Pons (tissue), 1 donor: ENCODE measurements around the gene ZC3H12A.

Experiments used
- DNase-seq: peaks from one replicate; pipeline ENCODE4 v3.0.0-alpha.2; 2016; ENCODE audit warnings: low spot score

Gene ZC3H12A

DNA sequence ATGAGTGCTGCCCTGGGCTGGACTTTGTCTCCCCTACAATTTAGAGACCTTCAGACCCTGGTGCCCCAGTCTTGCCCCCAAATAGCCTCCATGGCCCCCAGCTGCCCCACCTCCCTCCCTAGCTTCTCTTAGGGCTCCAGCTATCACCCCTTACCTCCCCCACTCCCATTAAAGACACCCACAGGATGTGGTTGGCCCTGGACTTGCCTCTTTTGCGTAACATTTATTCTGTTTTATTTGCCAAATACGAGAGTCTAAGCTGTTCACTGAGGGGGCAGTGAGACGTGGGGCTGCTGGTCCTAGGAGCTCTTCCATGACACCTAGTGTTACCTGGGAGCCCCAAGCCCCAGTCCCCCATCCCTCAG, 4.5 kb downstream of the ZC3H12A start:
- no peak for DNase-seq

DNA sequence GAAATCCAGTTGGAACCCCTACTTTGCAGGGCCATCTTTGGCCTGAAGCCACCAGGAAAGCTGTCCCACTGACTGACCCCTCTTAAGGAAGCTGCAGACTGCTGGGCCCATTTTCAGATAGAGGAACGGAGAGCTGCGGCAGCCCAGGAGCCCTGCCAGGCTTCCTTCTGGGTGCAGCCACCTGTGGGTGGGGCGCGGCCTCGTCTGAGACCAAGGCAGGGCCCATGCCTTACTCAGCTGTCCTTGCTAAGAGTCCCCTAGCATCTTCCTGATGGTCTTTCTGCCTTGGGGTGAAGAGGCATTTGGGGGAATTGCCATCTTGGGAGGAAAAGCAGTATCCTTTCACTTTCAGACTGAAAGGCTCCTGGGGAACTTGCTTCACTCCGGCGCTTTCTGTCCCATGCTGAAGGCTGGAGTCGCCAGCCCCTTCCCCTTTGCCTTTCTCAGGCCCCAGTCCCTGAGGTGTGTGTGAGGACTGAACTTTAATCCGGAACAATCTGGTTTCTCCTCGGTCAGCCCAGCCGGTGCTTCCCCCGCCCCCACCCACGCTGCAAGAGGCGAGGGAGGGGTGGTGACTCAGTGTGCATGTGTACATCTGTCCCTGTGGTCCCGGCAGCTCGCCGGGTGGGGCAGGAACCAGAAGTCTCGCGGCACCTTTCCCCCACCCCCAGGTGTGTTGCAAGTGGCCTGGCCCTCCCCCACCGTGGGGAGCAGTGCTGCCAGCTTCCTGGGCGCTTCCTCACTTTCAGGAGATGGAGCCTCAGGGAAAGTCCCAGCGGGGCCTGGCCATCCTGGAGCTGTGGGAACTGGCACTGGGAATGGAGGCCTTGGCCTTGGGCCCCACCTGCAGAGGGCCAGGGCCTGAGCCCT, 5.1 kb downstream of the ZC3H12A start:
- no peak for DNase-seq

- DNase-seq = no peak
Observed at GRCh38 chr1:37480125-37480466, 5.7 kb downstream of the ZC3H12A start.

- DNase-seq = no peak
Observed at GRCh38 chr1:37480581-37481288, 6.4 kb downstream of the ZC3H12A start.

DNA sequence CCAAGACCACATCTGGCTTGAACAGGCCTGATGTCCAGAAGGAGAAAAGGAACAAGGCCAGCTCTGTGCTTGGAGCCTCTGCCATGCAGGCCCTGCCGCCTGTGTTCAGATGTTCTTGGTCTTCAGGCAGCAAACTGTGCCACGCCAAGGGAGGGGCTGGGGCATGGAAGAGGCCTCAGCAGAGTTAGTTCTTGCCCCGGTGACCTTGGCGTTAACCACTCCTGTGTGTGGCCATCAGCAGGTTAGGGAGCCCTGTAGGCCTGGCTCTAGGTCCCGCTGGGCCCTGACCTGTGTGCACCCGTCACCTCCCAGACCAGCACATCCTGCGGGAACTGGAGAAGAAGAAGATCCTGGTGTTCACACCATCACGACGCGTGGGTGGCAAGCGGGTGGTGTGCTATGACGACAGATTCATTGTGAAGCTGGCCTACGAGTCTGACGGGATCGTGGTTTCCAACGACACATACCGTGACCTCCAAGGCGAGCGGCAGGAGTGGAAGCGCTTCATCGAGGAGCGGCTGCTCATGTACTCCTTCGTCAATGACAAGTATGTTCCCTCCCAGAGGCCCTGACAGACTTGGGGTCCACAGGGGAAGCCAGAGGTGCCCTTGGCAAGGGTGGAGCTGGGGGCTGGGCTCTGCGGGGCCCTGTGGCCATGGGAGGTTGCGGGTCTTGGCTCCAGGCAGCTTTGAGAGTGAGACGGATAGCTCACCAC, 7.1 kb downstream of the ZC3H12A start:
- DNase-seq = no peak

DNA sequence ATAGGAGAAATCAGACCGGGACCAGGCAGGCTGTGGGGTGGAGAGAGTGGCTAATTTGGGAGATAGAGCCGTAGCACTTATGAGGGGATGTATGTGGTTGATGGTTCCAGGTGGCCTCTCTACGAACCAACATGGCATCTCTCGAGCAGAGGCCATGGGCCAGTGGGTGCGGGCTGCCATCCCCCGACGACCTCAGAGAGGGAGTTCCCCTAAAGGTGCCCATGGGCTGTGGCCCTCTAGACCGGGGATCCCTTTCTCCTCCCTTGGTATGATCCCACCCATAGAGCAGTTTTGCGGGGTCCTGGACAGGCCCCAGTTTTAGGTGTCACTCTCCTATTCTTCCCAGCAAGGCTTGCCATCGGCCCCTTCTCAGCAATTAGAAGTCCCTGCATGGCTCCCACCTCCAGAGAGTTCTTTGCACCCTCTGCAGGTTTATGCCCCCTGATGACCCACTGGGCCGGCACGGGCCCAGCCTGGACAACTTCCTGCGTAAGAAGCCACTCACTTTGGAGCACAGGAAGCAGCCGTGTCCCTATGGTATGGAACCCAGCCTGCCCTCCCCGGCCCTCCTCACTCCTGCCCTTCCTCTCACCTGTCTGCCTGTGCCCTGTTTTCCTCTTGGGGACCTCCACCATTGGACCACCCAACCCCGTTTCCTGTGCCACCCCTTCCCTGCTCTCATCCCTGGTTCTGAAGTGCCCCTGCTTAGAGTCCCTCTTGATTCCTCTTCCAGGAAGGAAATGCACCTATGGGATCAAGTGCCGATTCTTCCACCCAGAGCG, 7.8 kb downstream of the ZC3H12A start:
- DNase-seq = no peak

DNA sequence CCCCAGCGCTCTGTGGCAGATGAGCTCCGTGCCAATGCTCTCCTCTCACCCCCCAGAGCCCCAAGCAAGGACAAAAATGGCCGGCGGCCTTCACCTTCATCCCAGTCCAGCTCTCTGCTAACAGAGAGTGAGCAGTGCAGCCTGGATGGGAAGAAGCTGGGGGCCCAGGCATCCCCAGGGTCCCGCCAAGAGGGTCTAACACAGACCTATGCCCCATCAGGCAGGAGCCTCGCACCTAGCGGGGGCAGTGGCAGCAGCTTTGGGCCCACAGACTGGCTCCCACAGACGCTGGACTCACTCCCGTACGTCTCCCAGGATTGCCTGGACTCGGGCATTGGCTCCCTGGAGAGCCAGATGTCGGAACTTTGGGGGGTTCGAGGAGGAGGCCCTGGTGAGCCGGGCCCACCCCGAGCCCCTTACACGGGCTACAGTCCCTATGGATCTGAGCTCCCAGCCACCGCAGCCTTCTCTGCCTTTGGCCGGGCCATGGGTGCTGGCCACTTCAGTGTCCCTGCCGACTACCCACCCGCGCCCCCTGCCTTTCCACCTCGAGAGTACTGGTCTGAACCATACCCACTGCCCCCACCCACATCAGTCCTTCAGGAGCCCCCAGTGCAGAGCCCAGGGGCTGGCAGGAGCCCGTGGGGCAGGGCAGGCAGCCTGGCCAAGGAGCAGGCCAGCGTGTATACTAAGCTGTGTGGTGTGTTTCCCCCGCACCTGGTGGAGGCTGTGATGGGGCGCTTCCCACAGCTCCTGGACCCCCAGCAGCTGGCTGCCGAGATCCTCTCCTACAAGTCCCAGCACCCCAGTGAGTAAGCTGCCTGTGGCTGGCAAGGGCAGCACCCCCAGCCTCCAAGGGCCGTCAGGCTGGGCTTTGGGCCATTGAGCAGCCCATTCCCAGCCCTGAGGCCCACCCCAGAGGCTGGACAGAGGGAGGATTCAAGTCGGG, 8.7 kb downstream of the ZC3H12A start:
- no peak for DNase-seq

DNA sequence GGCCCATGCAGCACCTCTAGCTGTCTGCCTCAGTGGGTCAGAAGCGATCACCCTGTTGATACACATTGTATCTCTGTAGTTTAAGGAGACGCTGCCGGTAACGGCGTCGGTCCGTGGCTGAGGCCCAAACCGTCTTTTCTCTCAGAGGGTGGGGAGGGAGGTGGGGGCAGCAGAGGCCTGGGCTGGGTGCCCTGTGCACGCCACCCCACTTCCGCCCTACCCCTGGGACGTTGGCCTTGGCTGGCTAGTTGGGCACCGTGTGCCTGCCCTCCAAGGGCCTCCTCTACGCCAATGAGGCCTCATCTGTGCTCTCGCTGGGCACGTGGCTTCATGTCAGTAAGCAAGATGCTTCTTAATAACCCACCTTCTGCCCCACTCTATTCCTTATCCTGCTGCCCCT, 9.4 kb downstream of the ZC3H12A start:
- no peak for DNase-seq

DNA sequence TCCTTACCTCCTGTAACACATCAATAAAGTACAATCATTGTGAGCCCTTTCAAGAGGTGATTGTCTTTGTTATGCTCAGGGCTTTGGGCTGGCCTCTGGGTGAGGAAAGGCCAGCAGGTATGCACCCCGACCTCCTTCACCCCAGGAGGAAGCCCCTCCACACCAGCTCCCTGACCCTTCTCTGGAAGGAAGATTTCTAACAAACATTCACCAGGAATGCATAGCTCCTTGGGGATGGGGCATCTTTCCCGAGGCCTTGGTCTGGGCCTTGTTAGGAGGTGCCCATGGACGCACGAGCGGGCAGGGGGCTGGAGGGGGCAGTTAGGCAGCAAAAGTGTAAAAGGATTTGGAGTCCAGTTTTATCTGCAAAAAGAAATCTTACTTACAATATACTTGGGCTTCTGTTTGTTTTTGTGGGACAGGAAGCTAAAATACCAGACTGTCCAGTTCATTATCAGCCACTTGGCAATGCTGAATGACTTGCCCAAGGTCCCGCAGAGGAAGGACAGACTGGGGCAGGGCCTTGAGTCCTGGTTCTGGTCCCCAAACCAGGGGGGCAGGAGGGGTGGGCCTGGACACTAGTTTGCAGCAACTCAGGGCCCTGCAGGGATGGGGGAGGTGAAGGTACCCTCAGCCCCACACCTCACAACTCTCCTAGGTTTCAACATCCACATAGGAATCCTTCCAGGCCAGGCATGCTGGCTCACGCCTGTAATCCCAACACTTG, 10.1 kb downstream of the ZC3H12A start:
- DNase-seq = no peak

- DNase-seq = no peak
Observed at GRCh38 chr1:37485902-37486679, 11.7 kb downstream of the ZC3H12A start.

DNA sequence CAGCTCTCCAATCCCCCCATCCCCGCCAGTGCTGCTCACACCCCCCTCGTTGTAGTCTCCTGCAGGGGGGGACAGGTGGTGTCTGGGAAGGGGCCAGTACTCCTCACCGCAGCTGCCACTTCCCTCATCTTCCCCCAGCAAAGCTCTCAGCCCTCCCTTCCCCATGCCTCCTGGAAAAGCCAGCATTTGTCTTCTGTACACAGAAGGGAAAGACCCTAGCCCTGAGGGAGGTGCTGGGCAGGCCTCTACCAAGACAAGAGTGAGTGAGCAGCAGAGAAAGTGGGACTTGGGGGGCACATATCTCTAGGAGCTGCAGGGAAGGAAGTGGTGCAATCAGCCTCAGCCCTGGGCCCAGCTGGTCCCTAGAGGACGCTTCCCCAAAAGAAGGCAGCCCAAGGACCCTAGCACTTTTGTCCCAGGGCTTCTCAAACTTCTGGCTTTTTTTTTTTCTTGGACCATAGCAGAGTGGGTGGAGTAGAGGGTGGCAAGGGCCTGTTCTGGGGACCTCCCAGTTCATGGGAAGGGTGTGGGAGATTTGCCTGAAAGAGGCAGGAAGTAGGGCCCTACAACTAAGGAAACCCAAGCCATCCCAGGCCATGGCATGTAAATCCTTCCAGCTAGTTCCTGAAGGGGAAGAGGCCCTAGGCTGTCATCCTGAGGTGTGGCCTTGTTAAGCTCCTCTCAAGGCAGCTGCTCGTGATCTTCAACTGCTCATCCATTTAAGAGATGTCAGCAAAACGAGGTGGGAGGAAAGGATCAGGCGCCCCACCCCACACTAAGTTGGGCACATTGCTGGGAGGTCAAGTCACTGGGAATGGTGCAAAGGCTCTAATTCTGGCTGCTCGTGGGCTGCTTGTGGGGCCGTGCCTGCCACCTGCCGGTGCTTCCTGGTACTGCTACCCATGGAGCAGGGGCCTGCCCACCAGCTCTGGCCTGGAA, 12.6 kb downstream of the ZC3H12A start:
- peak; percentile 51 for DNase-seq

- DNase-seq = no peak
Observed at GRCh38 chr1:37487619-37487984, 13.2 kb downstream of the ZC3H12A start.

DNA sequence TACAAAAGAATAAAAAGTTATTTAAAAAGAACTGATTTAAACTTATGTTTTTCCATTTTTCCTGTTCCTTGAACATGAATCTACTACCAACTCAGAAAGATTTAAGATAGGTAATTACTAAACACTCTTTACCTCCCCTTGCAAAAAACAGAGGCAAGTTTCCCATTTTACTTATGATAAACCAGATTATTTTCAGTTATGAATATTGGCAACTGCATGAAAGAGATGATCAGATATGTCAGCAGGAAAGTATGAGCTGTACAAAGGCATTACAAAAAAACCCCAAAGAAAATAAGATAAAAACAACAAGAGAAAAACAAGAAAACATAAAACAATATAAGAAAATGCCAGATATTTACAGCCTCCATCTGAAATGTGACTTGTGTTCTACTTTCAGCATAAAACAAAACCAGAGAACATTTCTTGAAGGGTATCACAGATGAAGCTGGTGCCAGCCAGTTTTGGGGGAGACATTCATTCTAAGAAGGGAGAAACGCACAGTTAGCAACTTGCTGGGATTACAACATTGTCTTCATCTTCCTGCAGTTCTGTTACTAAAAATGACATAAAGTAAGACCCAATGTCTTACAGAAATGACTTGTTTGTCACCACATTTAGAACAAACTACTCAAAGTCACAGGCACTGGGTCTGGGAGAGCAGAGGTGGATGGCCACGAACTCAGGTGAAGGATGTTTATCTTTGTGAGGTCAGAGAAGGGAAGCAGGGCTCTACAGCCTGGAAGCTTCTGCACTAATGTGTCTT, 19.1 kb downstream of the ZC3H12A start:
- DNase-seq = no peak

GRCh38 chr1:37495875-37496274, 21.5 kb downstream of the ZC3H12A start:
- no peak for DNase-seq

DNA sequence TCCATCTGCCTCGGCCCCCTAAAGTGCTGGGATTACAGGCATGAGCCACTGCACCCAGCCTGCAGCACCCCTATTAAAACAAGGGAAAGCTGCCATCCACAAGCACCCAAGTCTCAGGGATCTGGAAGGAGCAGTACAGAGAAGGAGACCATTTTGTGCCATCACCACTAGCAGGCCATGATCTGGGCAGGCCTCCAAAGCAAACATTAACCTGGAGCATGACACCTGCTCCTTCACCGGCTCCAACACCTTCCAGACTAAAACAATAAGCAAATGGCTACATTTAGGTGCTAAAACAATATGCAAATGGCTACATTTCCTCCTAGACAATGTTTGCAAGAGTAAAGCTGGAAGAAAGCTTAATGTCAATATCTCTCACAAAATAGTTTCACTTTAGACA, 23.5 kb downstream of the ZC3H12A start:
- no peak for DNase-seq

GRCh38 chr1:37498872-37499617, 24.7 kb downstream of the ZC3H12A start:
- DNase-seq = peak; percentile 68

DNA sequence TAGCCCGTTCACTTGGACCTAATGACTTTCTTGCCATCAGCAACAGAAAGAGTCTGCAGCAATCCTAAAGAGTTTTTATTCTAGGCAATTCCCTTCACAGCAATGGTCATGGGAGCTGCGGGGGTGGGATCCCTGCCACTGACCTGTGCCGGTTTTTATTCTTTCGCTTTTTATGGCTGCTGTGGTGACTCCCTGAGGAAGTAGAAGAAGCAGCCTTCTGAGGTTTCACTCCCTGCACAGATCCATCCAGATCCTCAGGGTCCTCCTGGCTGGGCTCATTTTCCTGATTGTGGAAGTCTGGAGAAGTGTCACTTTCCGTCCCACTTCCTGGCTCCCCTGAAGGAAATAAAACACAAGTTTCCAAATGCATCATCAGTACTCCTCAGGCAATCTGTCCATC, 27.3 kb downstream of the ZC3H12A start:
- no peak for DNase-seq
